Ectodermal cell (in vitro differentiated cells): ENCODE results near the gene TBPL1.
"Not testable (repeated sequence)": the region's sequence is repeated elsewhere in the genome, so short reads cannot be mapped to it uniquely, and the experiment has no call there.

ENCODE experiments used
- H3K27ac ChIP-seq: 2 replicates; pipeline ENCODE4 v1.7.0; 2013; ENCODE audit warnings: mild to moderate bottlenecking, low read depth, low read length; ENCODE audit not compliant: insufficient read depth, poor library complexity, severe bottlenecking
- H3K27me3 ChIP-seq: 2 replicates; pipeline ENCODE4 v1.7.0; 2013; ENCODE audit warnings: mild to moderate bottlenecking, low read length; ENCODE audit not compliant: insufficient read depth, control insufficient read depth, poor library complexity, severe bottlenecking
- H3K36me3 ChIP-seq: one replicate; pipeline ENCODE4 v1.7.0; 2013; ENCODE audit warnings: low read length; ENCODE audit not compliant: control insufficient read depth, insufficient read depth
- H3K4me1 ChIP-seq: one replicate; pipeline ENCODE4 v1.7.0; 2013; ENCODE audit warnings: low read length; ENCODE audit not compliant: control insufficient read depth, insufficient read depth
- H3K4me3 ChIP-seq: 2 replicates; pipeline ENCODE4 v1.7.0; 2013; ENCODE audit warnings: low read depth, low read length, control low read depth; ENCODE audit not compliant: insufficient read depth
- H3K9me3 ChIP-seq: 2 replicates; pipeline ENCODE4 v1.7.0; 2013; ENCODE audit warnings: mild to moderate bottlenecking, low read length, moderate library complexity; ENCODE audit not compliant: control insufficient read depth
- whole genome bisulfite sequencing, 2 experiments: methylation state at CpG; one replicate each; pipeline ENCODE4 v1.1.7; 2013; ENCODE audit warnings: missing lambda C conversion rate in 2 of 2; 5-methylcytosine and 5-hydroxymethylcytosine counted together

Gene TBPL1

GRCh38 chr6:133964052-133964451, 11.0 kb downstream of the TBPL1 start:
- Histone ChIP-seq H3K4me3 (no peak overlapping the region), H3K36me3 (no peaks in the 10 kb centered on the region)
- WGBS, 2 experiments = 100% methylated on average over 1 of the region's 1 CpG

GRCh38 chr6:133964702-133965101, 11.7 kb downstream of the TBPL1 start:
- Histone ChIP-seq H3K36me3 (no peaks in the 10 kb centered on the region), H3K4me3 (no peak overlapping the region), H3K9me3 (no peaks in the 10 kb centered on the region), H3K4me1 (no peaks in the 10 kb centered on the region), H3K27ac (no peak overlapping the region), H3K27me3 (no peaks in the 10 kb centered on the region)
- WGBS, 2 experiments = 97 to 98% methylated on average over 4 of the region's 4 CpGs

More at GRCh38 chr6:133964052-133964451, 11.0 kb downstream of the TBPL1 start:
- Histone ChIP-seq H3K4me1 (no peaks in the 10 kb centered on the region), H3K27me3 (no peaks in the 10 kb centered on the region), H3K9me3 (no peaks in the 10 kb centered on the region), H3K27ac (no peak overlapping the region)

- Histone ChIP-seq H3K9me3 (no peaks in the 10 kb centered on the region), H3K36me3 (no peaks in the 10 kb centered on the region), H3K27ac (no peak overlapping the region), H3K27me3 (no peaks in the 10 kb centered on the region), H3K4me3 (no peak overlapping the region), H3K4me1 (no peaks in the 10 kb centered on the region)
- WGBS, 2 experiments = 95 to 97% methylated on average over 4 of the region's 4 CpGs
These were observed 12.9 kb downstream of the TBPL1 start for GRCh38 chr6:133965817-133966360.

GRCh38 chr6:133966654-133967329, 13.8 kb downstream of the TBPL1 start:
- no peak overlapping the region for H3K4me3 ChIP-seq
- no peaks in the 10 kb centered on the region for H3K36me3 ChIP-seq
- no peaks in the 10 kb centered on the region for H3K27me3 ChIP-seq
- no peaks in the 10 kb centered on the region for H3K9me3 ChIP-seq
- WGBS, 2 experiments = 84 to 90% methylated on average over 5 of the region's 5 CpGs
- H3K27ac ChIP-seq = no peak overlapping the region
- no peaks in the 10 kb centered on the region for H3K4me1 ChIP-seq

GRCh38 chr6:133967347-133967746, 14.3 kb downstream of the TBPL1 start:
- H3K36me3 ChIP-seq = no peaks in the 10 kb centered on the region
- no peaks in the 10 kb centered on the region for H3K27me3 ChIP-seq
- H3K4me1 ChIP-seq = no peaks in the 10 kb centered on the region
- H3K9me3 ChIP-seq = no peaks in the 10 kb centered on the region
- no peak overlapping the region for H3K27ac ChIP-seq
- no peak overlapping the region for H3K4me3 ChIP-seq
- 98 to 100% methylated on average over 4 of the region's 4 CpGs for WGBS, 2 experiments

GRCh38 chr6:133967835-133968234, 14.8 kb downstream of the TBPL1 start:
- WGBS, 2 experiments = 79 to 93% methylated on average over 5 to 8 of the region's 8 CpGs
- not testable (repeated sequence) for H3K9me3 ChIP-seq, H3K27me3 ChIP-seq, H3K27ac ChIP-seq, H3K4me3 ChIP-seq, H3K36me3 ChIP-seq, H3K4me1 ChIP-seq

GRCh38 chr6:133969285-133969920, 16.4 kb downstream of the TBPL1 start:
- no peaks in the 10 kb centered on the region for H3K27me3 ChIP-seq
- WGBS, 2 experiments = 91 to 93% methylated on average over 1 of the region's 1 CpG

GRCh38 chr6:133969921-133970295, 16.9 kb downstream of the TBPL1 start:
- no peak overlapping the region for H3K27ac ChIP-seq
- H3K27me3 ChIP-seq = no peaks in the 10 kb centered on the region
- H3K4me1 ChIP-seq = no peaks in the 10 kb centered on the region
- no peaks in the 10 kb centered on the region for H3K36me3 ChIP-seq
- H3K9me3 ChIP-seq = no peaks in the 10 kb centered on the region
- WGBS, 2 experiments = 86 to 100% methylated on average over 1 to 2 of the region's 2 CpGs
- no peak overlapping the region for H3K4me3 ChIP-seq

More at GRCh38 chr6:133969285-133969920, 16.4 kb downstream of the TBPL1 start:
- Histone ChIP-seq H3K4me3 (no peak overlapping the region), H3K36me3 (no peaks in the 10 kb centered on the region), H3K4me1 (no peaks in the 10 kb centered on the region), H3K9me3 (no peaks in the 10 kb centered on the region), H3K27ac (no peak overlapping the region)

- H3K36me3 ChIP-seq = no peaks in the 10 kb centered on the region
- H3K4me3 ChIP-seq = no peak overlapping the region
- 85 to 89% methylated on average over 1 of the region's 1 CpG for WGBS, 2 experiments
These were observed 18.8 kb downstream of the TBPL1 start for GRCh38 chr6:133971861-133972260.

GRCh38 chr6:133972388-133972787, 19.4 kb downstream of the TBPL1 start:
- WGBS, 2 experiments = 93 to 94% methylated on average over 2 of the region's 2 CpGs
- H3K27ac ChIP-seq = no peak overlapping the region

More at GRCh38 chr6:133971861-133972260, 18.8 kb downstream of the TBPL1 start:
- H3K27me3 ChIP-seq = no peaks in the 10 kb centered on the region
- H3K4me1 ChIP-seq = no peaks in the 10 kb centered on the region
- H3K9me3 ChIP-seq = no peaks in the 10 kb centered on the region
- no peak overlapping the region for H3K27ac ChIP-seq

More at GRCh38 chr6:133972388-133972787, 19.4 kb downstream of the TBPL1 start:
- no peak overlapping the region for H3K4me3 ChIP-seq
- no peaks in the 10 kb centered on the region for H3K27me3 ChIP-seq
- no peaks in the 10 kb centered on the region for H3K9me3 ChIP-seq
- no peaks in the 10 kb centered on the region for H3K36me3 ChIP-seq
- no peaks in the 10 kb centered on the region for H3K4me1 ChIP-seq
